H1 (cell line): ENCODE results near the gene NOG.

Experiments used
- CEBPB ChIP-seq: IDR thresholded peaks from 2 replicates; pipeline ENCODE4 v1.6.1; 2012; ENCODE audit warnings: low read depth, low read length
- CTCF ChIP-seq, 3 experiments: IDR thresholded peaks; 1 replicate in 2 of 3; 2 replicates in 1 of 3; pipeline versions ENCODE4 v1.5.1 to v1.6.1; 2011; ENCODE audit warnings: low read length in 3 of 3, mild to moderate bottlenecking in 3 of 3, inconsistent platforms in 2 of 3, low read depth in 1 of 3, moderate library complexity in 1 of 3; ENCODE audit not compliant: insufficient read depth in 1 of 3; ENCODE audit errors: control extremely low read depth in 1 of 3
- RAD21 ChIP-seq, 2 experiments: IDR thresholded peaks in 1 of 2; conservative IDR thresholded peaks in 1 of 2; 2 replicates each; pipeline ENCODE4 v1.6.1; 2011; ENCODE audit warnings: low read depth in 2 of 2, low read length in 2 of 2, improper control_type of control experiment in 1 of 2, inconsistent platforms in 1 of 2, mild to moderate bottlenecking in 1 of 2, moderate library complexity in 1 of 2

GRCh38 chr17:56642424-56642823, 48.9 kb downstream of the NOG start:
- TF ChIP-seq CTCF (IDR thresholded peaks at IDR 0.05; ENCODE audit: control extremely low read depth in 1 of 3, insufficient read depth in 1 of 3, low read depth in 1 of 3, low read length in 3 of 3) = no peak
- no peak for TF ChIP-seq CEBPB
- TF ChIP-seq RAD21 (IDR thresholded peaks at IDR 0.05 in 1 of 2, conservative IDR thresholded peaks at IDR 0.05 in 1 of 2; ENCODE audit: low read depth in 2 of 2, low read length in 2 of 2) = no peak
